Karpas-422 (cell line): ENCODE data around the gene SPTLC3. TPM values are rescaled to one million over a fixed set of nuclear protein-coding genes. Genes with fewer than 3 reads are reported as not detected.
A peak's percentile ranks its signal among the peaks of the same experiment; 100 is the strongest.

ENCODE experiments used
- DNase-seq: peaks from one replicate; pipeline ENCODE4 v3.0.0-alpha.2; 2015
- H2AFZ ChIP-seq: fragments of 200-600 bp; sonication (generic); 2 replicates; pipeline ENCODE4 v1.6.1; 2014; ENCODE audit warnings: antibody characterized with exemption, low read length, mixed read lengths
- H3K27ac ChIP-seq: fragments of 200-600 bp; sonication (generic); 2 replicates; pipeline ENCODE4 v1.5.1; 2014; ENCODE audit warnings: mild to moderate bottlenecking, low read length, moderate library complexity
- H3K27me3 ChIP-seq: fragments of 200-600 bp; sonication (generic); 2 replicates; pipeline ENCODE4 v1.6.1; 2014; ENCODE audit warnings: low read length, mixed read lengths
- H3K36me3 ChIP-seq: fragments of 200-600 bp; sonication (generic); 2 replicates; pipeline ENCODE4 v1.6.1; 2014; ENCODE audit warnings: low read length, mixed read lengths; ENCODE audit not compliant: insufficient read depth
- H3K4me1 ChIP-seq: fragments of 200-600 bp; sonication (generic); 2 replicates; pipeline ENCODE4 v1.6.1; 2014; ENCODE audit warnings: mild to moderate bottlenecking, low read length, mixed read lengths
- H3K4me2 ChIP-seq: fragments of 200-600 bp; sonication (generic); 2 replicates; pipeline ENCODE4 v1.6.1; 2014; ENCODE audit warnings: low read length, low read depth, mild to moderate bottlenecking; ENCODE audit not compliant: poor library complexity, severe bottlenecking
- H3K4me3 ChIP-seq: fragments of 200-600 bp; sonication (generic); 2 replicates; pipeline ENCODE4 v1.5.1; 2014; ENCODE audit warnings: mild to moderate bottlenecking, antibody characterized with exemption, low read length, mixed read lengths
- H3K79me2 ChIP-seq: fragments of 200-600 bp; sonication (generic); 2 replicates; pipeline ENCODE4 v1.6.1; 2014; ENCODE audit warnings: mild to moderate bottlenecking, low read length, mixed read lengths
- H3K9ac ChIP-seq: fragments of 200-600 bp; sonication (generic); 2 replicates; pipeline ENCODE4 v1.6.0; 2014; ENCODE audit warnings: low read length
- H3K9me2 ChIP-seq: fragments of 200-600 bp; sonication (generic), shearing (Covaris generic); replicated peaks from 2 replicates; pipeline ENCODE4 v1.6.0; 2014; ENCODE audit warnings: mild to moderate bottlenecking, low read length, moderate library complexity; ENCODE audit not compliant: insufficient read depth
- H3K9me3 ChIP-seq: fragments of 300-700, 200-600 bp; sonication (generic); 2 replicates; pipeline ENCODE4 v1.6.1; 2014; ENCODE audit warnings: low read length, mixed read lengths
- H4K20me1 ChIP-seq: fragments of 200-600 bp; sonication (generic); 2 replicates; pipeline ENCODE4 v1.6.1; 2014; ENCODE audit warnings: mild to moderate bottlenecking, antibody characterized with exemption, low read length, low read depth; ENCODE audit not compliant: insufficient read depth
- total RNA-seq: library from RNA; depleted of rRNA; stranded (reverse); fragments of >200 nt; shearing (Covaris generic); gene quantifications from 2 replicates; pipeline ENCODE4 v1.2.3, GENCODE V29; 2014; ENCODE audit warnings: low replicate concordance

SPTLC3 gene
- total RNA-seq, 1 experiment from 2014 or later: not detected

- H3K27ac ChIP-seq: no peak overlapping the region
- no peaks in the 10 kb centered on the region for H3K4me1 ChIP-seq
- no peaks in the 10 kb centered on the region for H3K79me2 ChIP-seq
- no peaks in the 10 kb centered on the region for H4K20me1 ChIP-seq
- no peaks in the 10 kb centered on the region for H3K9me2 ChIP-seq
- no peaks in the 10 kb centered on the region for H3K9me3 ChIP-seq
- DNase-seq: no peak
- no peak overlapping the region for H2AFZ ChIP-seq
- no peak overlapping the region for H3K4me3 ChIP-seq
- no peaks in the 10 kb centered on the region for H3K36me3 ChIP-seq
- H3K9ac ChIP-seq: no peak overlapping the region
- no peaks in the 10 kb centered on the region for H3K27me3 ChIP-seq
- H3K4me2 ChIP-seq: no peak overlapping the region
Observed at GRCh38 chr20:13165203-13165602, 156.4 kb downstream of the SPTLC3 start.

GRCh38 chr20:13166011-13166410 lies 157.2 kb downstream of the SPTLC3 start:
- no peaks in the 10 kb centered on the region for H4K20me1 ChIP-seq
- no peaks in the 10 kb centered on the region for H3K79me2 ChIP-seq
- H3K4me3 ChIP-seq: no peak overlapping the region
- H3K27me3 ChIP-seq: no peaks in the 10 kb centered on the region
- H3K4me1 ChIP-seq: no peaks in the 10 kb centered on the region
- H3K9me3 ChIP-seq: no peaks in the 10 kb centered on the region
- no peak overlapping the region for H3K4me2 ChIP-seq
- H3K9ac ChIP-seq: no peak overlapping the region
- no peak overlapping the region for H2AFZ ChIP-seq
- DNase-seq: no peak
- H3K9me2 ChIP-seq: no peaks in the 10 kb centered on the region
- H3K27ac ChIP-seq: no peak overlapping the region
- no peaks in the 10 kb centered on the region for H3K36me3 ChIP-seq

- no peak overlapping the region for H3K4me2 ChIP-seq
- no peaks in the 10 kb centered on the region for H3K36me3 ChIP-seq
- no peak overlapping the region for H3K27ac ChIP-seq
- H3K9me2 ChIP-seq: no peaks in the 10 kb centered on the region
- H2AFZ ChIP-seq: no peak overlapping the region
- H3K9ac ChIP-seq: no peak overlapping the region
- H3K4me1 ChIP-seq: no peaks in the 10 kb centered on the region
- no peak for DNase-seq
- no peak overlapping the region for H3K4me3 ChIP-seq
- H3K9me3 ChIP-seq: no peaks in the 10 kb centered on the region
- H3K27me3 ChIP-seq: no peaks in the 10 kb centered on the region
- no peaks in the 10 kb centered on the region for H4K20me1 ChIP-seq
- no peaks in the 10 kb centered on the region for H3K79me2 ChIP-seq
Observed at GRCh38 chr20:13166437-13166836, 157.7 kb downstream of the SPTLC3 start.

GRCh38 chr20:13169086-13169485 lies 160.3 kb downstream of the SPTLC3 start:
- Histone ChIP-seq H3K27ac (no peak overlapping the region), H3K27me3 (no peaks in the 10 kb centered on the region), H3K4me1 (no peaks in the 10 kb centered on the region), H3K9me2 (no peaks in the 10 kb centered on the region), H2AFZ (no peak overlapping the region), H3K4me3 (no peak overlapping the region), H4K20me1 (no peaks in the 10 kb centered on the region), H3K9ac (no peak overlapping the region), H3K36me3 (no peaks in the 10 kb centered on the region), H3K79me2 (no peaks in the 10 kb centered on the region), H3K9me3 (no peaks in the 10 kb centered on the region), H3K4me2 (no peak overlapping the region)
- no peak for DNase-seq

GRCh38 chr20:13170771-13171170 lies 162.0 kb downstream of the SPTLC3 start:
- H3K36me3 ChIP-seq: no peaks in the 10 kb centered on the region
- H3K4me2 ChIP-seq: no peak overlapping the region
- no peaks in the 10 kb centered on the region for H3K9me2 ChIP-seq

GRCh38 chr20:13173201-13173600 lies 164.4 kb downstream of the SPTLC3 start:
- no peaks in the 10 kb centered on the region for H3K4me1 ChIP-seq
- H3K9ac ChIP-seq: no peak overlapping the region
- H4K20me1 ChIP-seq: no peaks in the 10 kb centered on the region
- H3K9me2 ChIP-seq: no peaks in the 10 kb centered on the region
- no peak overlapping the region for H3K27ac ChIP-seq
- H3K36me3 ChIP-seq: no peaks in the 10 kb centered on the region
- no peaks in the 10 kb centered on the region for H3K27me3 ChIP-seq
- no peak for DNase-seq
- no peak overlapping the region for H3K4me2 ChIP-seq
- no peak overlapping the region for H3K4me3 ChIP-seq
- H3K9me3 ChIP-seq: no peaks in the 10 kb centered on the region; the same call in 1 of the 2 replicates
- no peaks in the 10 kb centered on the region for H3K79me2 ChIP-seq
- no peak overlapping the region for H2AFZ ChIP-seq

More at GRCh38 chr20:13170771-13171170, 162.0 kb downstream of the SPTLC3 start:
- Histone ChIP-seq H2AFZ (no peak overlapping the region), H3K9ac (no peak overlapping the region), H3K27me3 (no peaks in the 10 kb centered on the region), H3K9me3 (no peaks in the 10 kb centered on the region; the same call in 1 of the 2 replicates), H3K79me2 (no peaks in the 10 kb centered on the region), H3K4me3 (no peak overlapping the region), H3K4me1 (no peaks in the 10 kb centered on the region), H4K20me1 (no peaks in the 10 kb centered on the region), H3K27ac (no peak overlapping the region)
- no peak for DNase-seq

GRCh38 chr20:13174402-13174801 lies 165.6 kb downstream of the SPTLC3 start:
- no peak overlapping the region for H3K4me2 ChIP-seq
- H3K9me3 ChIP-seq: no peaks in the 10 kb centered on the region; the same call in 1 of the 2 replicates
- H3K9ac ChIP-seq: no peak overlapping the region
- DNase-seq: peak; percentile 50
- H2AFZ ChIP-seq: no peak overlapping the region
- H3K9me2 ChIP-seq: no peaks in the 10 kb centered on the region
- no peaks in the 10 kb centered on the region for H3K36me3 ChIP-seq
- H3K4me1 ChIP-seq: no peaks in the 10 kb centered on the region
- H3K27ac ChIP-seq: no peak overlapping the region
- H4K20me1 ChIP-seq: no peaks in the 10 kb centered on the region
- no peaks in the 10 kb centered on the region for H3K79me2 ChIP-seq
- H3K4me3 ChIP-seq: no peak overlapping the region
- no peaks in the 10 kb centered on the region for H3K27me3 ChIP-seq

- H3K9me3 ChIP-seq: no peaks in the 10 kb centered on the region
- H3K4me1 ChIP-seq: no peaks in the 10 kb centered on the region
- no peaks in the 10 kb centered on the region for H3K9me2 ChIP-seq
- no peaks in the 10 kb centered on the region for H3K27me3 ChIP-seq
- H3K4me2 ChIP-seq: no peak overlapping the region
- no peak overlapping the region for H2AFZ ChIP-seq
- H3K9ac ChIP-seq: no peak overlapping the region
- H3K4me3 ChIP-seq: no peak overlapping the region
- no peaks in the 10 kb centered on the region for H3K79me2 ChIP-seq
- DNase-seq: no peak
- no peak overlapping the region for H3K27ac ChIP-seq
- no peaks in the 10 kb centered on the region for H4K20me1 ChIP-seq
- H3K36me3 ChIP-seq: no peaks in the 10 kb centered on the region
Observed at GRCh38 chr20:13180986-13181889, 172.5 kb downstream of the SPTLC3 start.
